WTC11 (cell line): ENCODE measurements around the gene IST1. TPM values are rescaled to one million over a fixed set of nuclear protein-coding genes. Genes with fewer than 3 reads are reported as not detected.

Experiments
- ATAC-seq: fragments of 200-7000 bp; cut with Tn5 transposase; 2 replicates; pipeline ENCODE4 v1.10.0; 2021; ENCODE audit warnings: mild to moderate bottlenecking, moderate library complexity
- CTCF ChIA-PET: fragments of 300-600 bp; sonication (Branson Sonifier 250); formaldehyde crosslinking; loops from one replicate; lab custom pipeline; 2021; ENCODE audit warnings: antibody characterized with exemption; lab: Charles Lee
- POLR2A ChIA-PET: fragments of 350-600 bp; sonication (Branson Sonifier 250); formaldehyde crosslinking; loops from one replicate; lab custom pipeline; 2021; ENCODE audit warnings: antibody characterized with exemption; lab: Charles Lee
- DNase-seq: peaks from one replicate; pipeline ENCODE4 v3.0.0; 2021; ENCODE audit warnings: low spot score
- H3K27ac Mint-ChIP-seq: 2 replicates; pipeline ENCODE4 v1.8.0; 2021; ENCODE audit warnings: mixed read lengths
- H3K27me3 Mint-ChIP-seq: 2 replicates; pipeline ENCODE4 v1.8.0; 2021; ENCODE audit warnings: low read depth, mild to moderate bottlenecking, moderate library complexity, mixed read lengths
- H3K36me3 Mint-ChIP-seq: 2 replicates; pipeline ENCODE4 v1.8.0; 2021; ENCODE audit warnings: mixed read lengths
- H3K4me1 Mint-ChIP-seq: 2 replicates; pipeline ENCODE4 v1.8.0; 2022; ENCODE audit warnings: mixed read lengths
- H3K4me3 Mint-ChIP-seq: 2 replicates; pipeline ENCODE4 v1.8.0; 2021; ENCODE audit warnings: mild to moderate bottlenecking, moderate library complexity, mixed read lengths
- H3K9me3 Mint-ChIP-seq: 2 replicates; pipeline ENCODE4 v1.8.0; 2021; ENCODE audit warnings: mixed read lengths
- AR ChIP-seq: fragments of 250-450 bp; sonication (Bioruptor Pico); IDR thresholded peaks from 2 replicates; pipeline ENCODE4 v1.9.0; 2021; ENCODE audit warnings: mild to moderate bottlenecking
- CBFB ChIP-seq: sonication (generic); formaldehyde crosslinking; IDR thresholded peaks from 2 replicates; pipeline ENCODE4 v1.8.1; 2022; ENCODE audit warnings: mild to moderate bottlenecking, low read depth, missing genetic modification reagents
- CREM ChIP-seq: sonication (generic); formaldehyde crosslinking; IDR thresholded peaks from 2 replicates; pipeline ENCODE4 v1.8.1; 2022; ENCODE audit warnings: mild to moderate bottlenecking, missing genetic modification reagents, moderate library complexity
- ETV6 ChIP-seq: sonication (generic); formaldehyde crosslinking; IDR thresholded peaks from 2 replicates; pipeline ENCODE4 v1.8.1; 2022; ENCODE audit warnings: mild to moderate bottlenecking, missing genetic modification reagents
- FOXJ3 ChIP-seq: sonication (generic); formaldehyde crosslinking; IDR thresholded peaks from 2 replicates; pipeline ENCODE4 v1.9.0; 2021; ENCODE audit warnings: missing genetic modification reagents, mild to moderate bottlenecking, borderline replicate concordance
- IRF2 ChIP-seq: sonication (generic); formaldehyde crosslinking; IDR thresholded peaks from 2 replicates; pipeline ENCODE4 v1.8.0; 2022; ENCODE audit warnings: low read depth, missing genetic modification reagents, borderline replicate concordance
- JAZF1 ChIP-seq: fragments of 250-450 bp; sonication (Bioruptor Pico); IDR thresholded peaks from 2 replicates; pipeline ENCODE4 v1.9.0; 2021; ENCODE audit warnings: moderate library complexity, mild to moderate bottlenecking, inconsistent platforms
- PREB ChIP-seq: sonication (generic); formaldehyde crosslinking; IDR thresholded peaks from 2 replicates; pipeline ENCODE4 v1.8.1; 2022; ENCODE audit warnings: mild to moderate bottlenecking, missing genetic modification reagents, moderate library complexity, borderline replicate concordance
- STAT6 ChIP-seq: sonication (generic); formaldehyde crosslinking; conservative IDR thresholded peaks from 2 replicates; pipeline ENCODE4 v1.8.1; 2023; ENCODE audit warnings: mild to moderate bottlenecking, low read depth, missing genetic modification reagents, moderate library complexity
- TCF7 ChIP-seq: sonication (generic); formaldehyde crosslinking; IDR thresholded peaks from 2 replicates; pipeline ENCODE4 v1.8.0; 2022; ENCODE audit warnings: mild to moderate bottlenecking, low read depth, missing genetic modification reagents, moderate library complexity
- TEAD4 ChIP-seq: sonication (generic); formaldehyde crosslinking; IDR thresholded peaks from 2 replicates; pipeline ENCODE4 v1.8.0; 2022; ENCODE audit warnings: mild to moderate bottlenecking, missing genetic modification reagents
- ZBTB43 ChIP-seq: sonication (generic); formaldehyde crosslinking; IDR thresholded peaks from 2 replicates; pipeline ENCODE4 v1.8.1; 2023; ENCODE audit warnings: mild to moderate bottlenecking, missing genetic modification reagents
- ZNF121 ChIP-seq: sonication (generic); formaldehyde crosslinking; IDR thresholded peaks from 2 replicates; pipeline ENCODE4 v1.8.0; 2023; ENCODE audit warnings: missing genetic modification reagents
- ZNF138 ChIP-seq: sonication (generic); formaldehyde crosslinking; conservative IDR thresholded peaks from 2 replicates; pipeline ENCODE4 v1.8.1; 2022; ENCODE audit warnings: mild to moderate bottlenecking, moderate library complexity, missing genetic modification reagents
- ZNF423 ChIP-seq: fragments of 250-450 bp; sonication (Bioruptor Pico); IDR thresholded peaks from 2 replicates; pipeline ENCODE4 v2.1.2; 2022; ENCODE audit warnings: mild to moderate bottlenecking, moderate library complexity
- total RNA-seq: library from RNA; stranded (reverse); gene quantifications from 3 replicates; pipeline ENCODE4 v1.2.3, GENCODE V29; 2021
- TF ChIP-seq, protein P1 (sequence below): sonication (generic); formaldehyde crosslinking; IDR thresholded peaks from 2 replicates; pipeline ENCODE4 v1.8.0; 2023; ENCODE audit warnings: missing genetic modification reagents
- TF ChIP-seq, protein P2 (sequence below): sonication (generic); formaldehyde crosslinking; IDR thresholded peaks from 2 replicates; pipeline ENCODE4 v1.8.1; 2023; ENCODE audit warnings: mild to moderate bottlenecking, missing genetic modification reagents, moderate library complexity
- TF ChIP-seq, protein P3 (sequence below): sonication (generic); formaldehyde crosslinking; IDR thresholded peaks from 2 replicates; pipeline ENCODE4 v1.8.0; 2022; ENCODE audit warnings: mild to moderate bottlenecking, missing genetic modification reagents

The IST1 gene
- total RNA-seq, 1 experiment from 2014 or later = 272 TPM

DNA sequence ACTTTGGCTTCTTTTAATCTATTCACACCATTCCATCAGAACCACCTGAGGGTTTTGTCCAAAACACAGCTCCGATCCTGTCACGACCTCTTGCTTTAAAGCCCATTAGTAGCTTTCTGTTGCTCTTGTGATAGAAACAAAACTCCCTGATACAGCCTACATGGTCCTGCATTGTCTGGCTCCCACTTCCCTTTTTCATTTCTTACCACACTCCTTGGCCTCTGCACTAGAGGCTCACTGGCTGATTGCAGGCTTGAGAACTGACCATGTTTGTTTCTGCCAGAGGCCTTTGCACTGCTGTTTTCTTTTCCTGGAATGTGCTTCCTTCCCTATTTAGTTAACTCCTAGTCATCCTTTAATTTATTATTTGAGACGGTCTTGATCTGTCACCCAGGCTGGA lies 23.7 kb downstream of the IST1 start (continued):
- no peak for TF ChIP-seq STAT6
- TF ChIP-seq FOXJ3 (CRISPR knock-in tag) = no peak
- no peak for TF ChIP-seq TCF7
- TF ChIP-seq, protein P1, sequence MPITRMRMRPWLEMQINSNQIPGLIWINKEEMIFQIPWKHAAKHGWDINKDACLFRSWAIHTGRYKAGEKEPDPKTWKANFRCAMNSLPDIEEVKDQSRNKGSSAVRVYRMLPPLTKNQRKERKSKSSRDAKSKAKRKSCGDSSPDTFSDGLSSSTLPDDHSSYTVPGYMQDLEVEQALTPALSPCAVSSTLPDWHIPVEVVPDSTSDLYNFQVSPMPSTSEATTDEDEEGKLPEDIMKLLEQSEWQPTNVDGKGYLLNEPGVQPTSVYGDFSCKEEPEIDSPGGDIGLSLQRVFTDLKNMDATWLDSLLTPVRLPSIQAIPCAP (CRISPR knock-in tag) = no peak
- no peak for TF ChIP-seq ZNF138 (CRISPR knock-in tag)

DNA sequence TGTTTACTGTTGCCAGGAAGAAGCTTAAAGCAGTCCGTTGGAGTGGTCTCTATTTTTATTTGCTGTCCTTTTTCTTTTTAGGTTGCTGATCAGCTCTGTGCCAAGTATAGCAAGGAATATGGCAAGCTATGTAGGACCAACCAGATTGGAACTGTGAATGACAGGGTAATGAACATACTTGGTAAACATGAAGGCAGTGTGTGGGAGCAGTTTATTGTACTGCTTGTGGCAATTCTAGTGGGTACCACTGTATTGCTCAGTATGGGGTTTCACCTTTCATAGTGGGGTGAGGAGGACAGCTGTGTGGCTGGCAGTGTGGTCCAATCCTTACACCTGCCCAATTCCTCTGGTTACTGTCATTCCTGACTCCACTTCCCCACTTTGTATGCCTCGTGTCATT lies 25.3 kb downstream of the IST1 start:
- H3K4me1 Mint-ChIP-seq = no peaks in the 10 kb centered on the region
- TF ChIP-seq, protein P2, sequence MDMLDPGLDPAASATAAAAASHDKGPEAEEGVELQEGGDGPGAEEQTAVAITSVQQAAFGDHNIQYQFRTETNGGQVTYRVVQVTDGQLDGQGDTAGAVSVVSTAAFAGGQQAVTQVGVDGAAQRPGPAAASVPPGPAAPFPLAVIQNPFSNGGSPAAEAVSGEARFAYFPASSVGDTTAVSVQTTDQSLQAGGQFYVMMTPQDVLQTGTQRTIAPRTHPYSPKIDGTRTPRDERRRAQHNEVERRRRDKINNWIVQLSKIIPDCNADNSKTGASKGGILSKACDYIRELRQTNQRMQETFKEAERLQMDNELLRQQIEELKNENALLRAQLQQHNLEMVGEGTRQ = no peak
- TF ChIP-seq ZBTB43 (no peak), ZNF121 (CRISPR knock-in tag) (no peak), IRF2 (CRISPR knock-in tag) (no peak), TEAD4 (CRISPR knock-in tag) (no peak), ETV6 (CRISPR knock-in tag) (no peak), AR (CRISPR knock-in tag) (no peak), CBFB (CRISPR knock-in tag) (no peak), ZNF423 (CRISPR knock-in tag) (no peak), PREB (CRISPR knock-in tag) (no peak), CREM (CRISPR knock-in tag) (no peak), JAZF1 (CRISPR knock-in tag) (no peak)
- TF ChIP-seq, protein P3, sequence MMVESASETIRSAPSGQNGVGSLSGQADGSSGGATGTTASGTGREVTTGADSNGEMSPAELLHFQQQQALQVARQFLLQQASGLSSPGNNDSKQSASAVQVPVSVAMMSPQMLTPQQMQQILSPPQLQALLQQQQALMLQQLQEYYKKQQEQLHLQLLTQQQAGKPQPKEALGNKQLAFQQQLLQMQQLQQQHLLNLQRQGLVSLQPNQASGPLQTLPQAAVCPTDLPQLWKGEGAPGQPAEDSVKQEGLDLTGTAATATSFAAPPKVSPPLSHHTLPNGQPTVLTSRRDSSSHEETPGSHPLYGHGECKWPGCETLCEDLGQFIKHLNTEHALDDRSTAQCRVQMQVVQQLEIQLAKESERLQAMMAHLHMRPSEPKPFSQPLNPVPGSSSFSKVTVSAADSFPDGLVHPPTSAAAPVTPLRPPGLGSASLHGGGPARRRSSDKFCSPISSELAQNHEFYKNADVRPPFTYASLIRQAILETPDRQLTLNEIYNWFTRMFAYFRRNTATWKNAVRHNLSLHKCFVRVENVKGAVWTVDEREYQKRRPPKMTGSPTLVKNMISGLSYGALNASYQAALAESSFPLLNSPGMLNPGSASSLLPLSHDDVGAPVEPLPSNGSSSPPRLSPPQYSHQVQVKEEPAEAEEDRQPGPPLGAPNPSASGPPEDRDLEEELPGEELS (CRISPR knock-in tag) = no peak
- H3K4me3 Mint-ChIP-seq = no peak overlapping the region
- DNase-seq (no peak), ATAC-seq (no peak)
- peaks cover 96% of the 10 kb centered on the region for H3K36me3 Mint-ChIP-seq
- H3K27ac Mint-ChIP-seq = peak overlapping the region; percentile 24; the same call in 1 of the 2 replicates
- H3K9me3 Mint-ChIP-seq = no peaks in the 10 kb centered on the region
- CTCF ChIA-PET = interaction anchor here (1.4 kb wide), 1 partner anchor 12 kb away, joined by 3 read pairs; no protein-coding TSS in a partner anchor
- H3K27me3 Mint-ChIP-seq = no peaks in the 10 kb centered on the region
- POLR2A ChIA-PET = no interaction called here
